ENCODE data around the gene SLC4A3.

GRCh38 chr2:219630770-219631405 lies 3.5 kb downstream of the SLC4A3 start:
- TF ChIP-seq RAD21 (IDR thresholded peaks at IDR 0.05; ENCODE audit: low read length): no peak
- TF ChIP-seq EZH2phosphoT487 (IDR thresholded peaks at IDR 0.05; ENCODE audit: borderline replicate concordance, low read depth): no peak
- TF ChIP-seq CTCF (IDR thresholded peaks at IDR 0.05): no peak
- no peak for TF ChIP-seq POLR2AphosphoS5 (IDR thresholded peaks at IDR 0.05; ENCODE audit: low read depth, low read length)
- TF ChIP-seq ZBTB33 (IDR thresholded peaks at IDR 0.05; ENCODE audit: borderline replicate concordance, low read depth): no peak
- no peak for TF ChIP-seq NFIC (IDR thresholded peaks at IDR 0.05; ENCODE audit: borderline replicate concordance)
- TF ChIP-seq, protein P1, sequence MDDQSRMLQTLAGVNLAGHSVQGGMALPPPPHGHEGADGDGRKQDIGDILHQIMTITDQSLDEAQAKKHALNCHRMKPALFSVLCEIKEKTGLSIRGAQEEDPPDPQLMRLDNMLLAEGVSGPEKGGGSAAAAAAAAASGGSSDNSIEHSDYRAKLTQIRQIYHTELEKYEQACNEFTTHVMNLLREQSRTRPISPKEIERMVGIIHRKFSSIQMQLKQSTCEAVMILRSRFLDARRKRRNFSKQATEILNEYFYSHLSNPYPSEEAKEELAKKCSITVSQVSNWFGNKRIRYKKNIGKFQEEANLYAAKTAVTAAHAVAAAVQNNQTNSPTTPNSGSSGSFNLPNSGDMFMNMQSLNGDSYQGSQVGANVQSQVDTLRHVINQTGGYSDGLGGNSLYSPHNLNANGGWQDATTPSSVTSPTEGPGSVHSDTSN (IDR thresholded peaks at IDR 0.05): no peak
- no peak for TF ChIP-seq SMC3 (IDR thresholded peaks at IDR 0.05; ENCODE audit: low read depth, low read length)
- no peak for TF ChIP-seq JUND (IDR thresholded peaks at IDR 0.05)
